HG02970 (cell line): ENCODE data around the gene BACH2.

Experiments used
- ATAC-seq: cut with Tn5 transposase; IDR thresholded peaks from one replicate; pipeline ENCODE4 v1.9.1; 2021; ENCODE audit warnings: mild to moderate bottlenecking, moderate library complexity, moderate number of reproducible peaks; ENCODE audit not compliant: unreplicated experiment, low FRiP score

BACH2 gene

DNA sequence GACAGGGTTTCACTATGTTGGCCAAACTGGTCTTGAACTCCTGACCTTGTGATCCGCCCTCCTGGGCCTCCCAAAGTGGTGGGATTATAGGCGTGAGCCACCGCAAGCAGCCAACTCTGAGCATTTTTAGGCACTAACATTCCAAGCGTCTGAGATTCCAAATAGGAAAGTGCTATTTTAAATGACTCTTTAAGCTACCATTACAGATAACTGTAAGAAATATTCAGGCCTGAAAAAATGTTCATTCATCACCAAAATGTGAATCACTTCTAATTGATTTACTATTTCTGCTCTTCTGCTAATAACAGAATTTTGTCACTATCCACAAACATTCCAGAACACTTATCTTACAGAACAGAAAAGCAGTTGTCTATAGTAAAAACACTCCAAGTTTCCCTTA, 106.5 kb downstream of the BACH2 start:
- ATAC-seq = no peak

DNA sequence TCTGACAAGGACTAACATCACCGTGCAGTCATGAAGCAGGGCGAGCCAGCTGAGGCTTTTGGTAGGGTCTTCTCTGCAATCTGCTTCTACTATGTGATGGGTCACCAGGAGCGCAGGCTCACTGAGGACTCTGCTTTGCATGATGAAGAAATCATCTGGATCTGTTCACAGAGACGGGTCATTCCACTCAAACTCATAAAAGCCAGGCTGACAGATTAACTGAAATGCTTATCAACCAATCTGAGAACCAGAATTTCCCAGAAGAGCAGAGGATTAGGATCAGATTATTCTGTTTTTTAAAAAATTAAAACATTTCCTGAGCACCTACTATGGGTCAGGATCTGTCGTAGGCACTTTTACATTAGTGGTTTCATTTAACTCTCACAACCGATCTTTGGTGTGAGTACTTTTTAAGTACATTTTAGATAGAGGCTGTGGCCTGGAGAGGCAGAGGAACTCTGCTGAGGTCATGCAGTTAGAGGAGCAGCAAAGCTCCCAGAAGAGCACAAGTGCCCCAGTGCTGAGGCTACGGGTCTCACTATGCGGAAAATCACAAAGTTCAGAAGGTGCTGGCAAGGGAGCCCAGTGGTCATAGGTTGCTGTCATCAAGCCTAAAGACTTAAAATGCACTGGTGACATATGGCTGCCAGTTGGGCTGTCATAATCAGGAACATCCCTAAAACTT, 109.1 kb downstream of the BACH2 start:
- no peak for ATAC-seq

DNA sequence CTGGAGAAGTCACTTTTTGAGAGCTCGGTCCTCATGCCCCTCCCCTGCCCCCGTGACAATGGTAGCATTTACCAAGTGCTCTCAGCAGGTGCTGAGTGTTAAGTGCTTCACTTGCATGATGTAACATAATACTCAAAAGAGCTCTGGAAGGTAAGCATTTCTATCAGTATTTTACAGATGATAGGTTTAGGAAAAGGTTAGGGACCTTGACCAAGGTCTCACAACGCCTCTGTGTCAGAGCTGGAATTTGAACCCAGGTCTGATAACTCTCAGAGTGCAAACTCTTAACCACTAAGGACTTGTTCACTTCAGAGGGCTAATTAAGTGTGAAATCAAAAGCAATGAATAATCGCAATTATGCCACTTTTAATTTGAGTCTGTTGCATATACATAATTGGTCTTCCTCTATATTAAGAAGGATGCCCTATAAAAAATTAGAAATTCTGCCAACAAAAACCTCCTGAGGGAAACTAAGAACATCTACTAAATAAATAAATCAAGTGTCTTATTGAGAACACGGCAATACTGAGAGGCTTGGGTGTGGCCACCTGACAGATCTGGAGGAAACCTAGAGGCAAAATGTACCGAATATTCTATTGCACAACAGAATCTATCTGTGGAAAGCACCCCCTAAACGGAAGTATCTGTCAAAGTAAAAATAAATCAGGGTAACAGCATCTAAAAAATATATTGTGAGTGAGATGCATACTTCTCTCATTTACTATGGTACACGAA, 109.8 kb downstream of the BACH2 start:
- ATAC-seq = no peak

DNA sequence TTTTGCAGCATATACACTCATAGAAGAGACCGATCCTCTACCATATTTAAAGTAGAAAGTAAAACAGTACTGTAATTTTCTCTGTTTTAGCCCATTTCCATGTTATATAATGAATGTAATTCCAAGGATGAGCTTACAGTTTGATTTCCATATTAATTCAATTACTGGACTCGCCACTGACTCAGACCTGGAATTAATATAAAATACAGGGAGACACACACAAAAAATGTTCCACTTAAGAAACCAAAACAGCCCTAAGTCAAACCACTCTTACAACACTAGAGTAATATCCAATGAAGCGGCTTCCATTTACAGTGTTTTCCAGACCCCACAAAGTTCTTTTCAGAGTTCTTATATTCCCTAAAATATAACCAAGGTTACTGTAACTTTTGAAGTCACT, 110.6 kb downstream of the BACH2 start:
- no peak for ATAC-seq

DNA sequence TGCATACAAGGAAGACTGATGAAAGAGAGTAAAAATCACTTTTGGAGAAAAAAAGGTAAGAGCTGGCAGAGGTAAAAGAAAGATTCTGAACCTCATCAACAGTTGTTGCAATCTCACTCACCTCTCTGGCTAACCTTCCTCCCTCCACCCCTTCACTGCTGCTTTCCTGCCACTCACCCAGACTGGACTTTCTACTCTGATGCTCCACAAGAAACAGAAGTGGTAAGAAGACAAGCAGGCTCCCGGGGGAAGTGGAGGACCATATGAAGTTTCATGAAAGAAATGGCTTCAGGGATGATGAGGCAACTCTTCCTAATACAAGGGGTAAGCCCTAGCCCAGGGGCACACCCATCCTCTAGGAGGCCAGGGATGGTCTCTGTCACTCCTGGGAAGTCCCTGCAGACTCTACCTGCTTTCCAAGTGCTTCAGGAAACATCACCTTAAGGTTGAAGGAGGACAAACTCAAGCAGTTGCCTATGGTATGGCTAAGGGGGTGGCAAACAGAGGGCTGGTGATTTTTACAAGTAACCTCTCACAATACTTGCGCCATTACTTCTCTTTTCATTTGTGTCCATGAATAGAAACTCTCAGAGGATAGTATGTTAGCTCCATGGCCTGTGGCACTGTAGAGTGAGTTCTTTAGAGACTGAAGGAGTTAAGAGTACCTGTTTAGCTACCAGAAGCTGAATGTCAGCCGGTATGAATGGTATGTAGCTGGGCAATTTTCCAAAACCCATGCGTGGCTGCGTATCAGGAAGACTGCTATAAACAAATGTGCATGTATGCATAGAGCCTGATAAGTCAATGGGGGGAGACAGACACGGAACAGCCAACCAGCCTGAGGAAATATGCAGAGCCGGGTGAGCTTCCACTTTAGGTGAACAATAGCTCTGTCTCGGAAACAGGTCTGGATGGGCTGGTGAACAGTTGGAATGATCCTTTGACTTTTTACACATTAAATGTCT, 112.0 kb downstream of the BACH2 start:
- ATAC-seq = no peak

DNA sequence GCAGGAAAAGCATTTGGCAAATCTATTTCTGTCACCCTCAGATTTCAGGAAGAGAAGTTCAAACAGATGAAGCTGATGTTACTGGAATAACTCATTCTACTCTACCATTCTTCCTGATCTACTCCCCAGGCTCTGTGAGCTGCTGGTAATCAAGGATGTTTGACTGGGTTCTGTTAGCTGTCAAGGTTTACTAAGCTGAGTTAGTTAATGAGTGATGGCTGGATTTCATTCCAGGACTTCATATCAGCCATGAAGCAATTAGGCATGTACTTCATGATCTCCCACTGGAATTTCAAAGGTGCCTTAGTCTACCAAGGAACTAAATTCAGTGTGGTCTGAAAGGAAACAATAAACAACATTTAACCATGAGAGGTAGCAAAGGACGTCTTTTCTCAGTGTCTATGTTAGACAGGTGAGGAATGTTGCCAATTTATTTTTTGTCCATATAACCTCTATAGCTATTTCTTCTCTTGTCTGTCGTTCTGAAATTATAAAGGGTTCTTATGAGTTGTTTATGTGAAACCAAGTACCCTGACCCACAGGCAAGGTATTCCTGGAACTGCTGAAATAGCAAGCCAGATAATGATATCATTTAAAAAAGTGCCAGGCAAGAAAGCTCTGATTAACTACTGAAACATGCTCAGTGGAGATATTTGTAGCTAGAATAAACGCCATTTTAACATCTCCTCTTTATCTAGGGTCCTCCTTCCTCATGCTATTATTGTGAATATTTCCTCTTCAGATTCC, 112.9 kb downstream of the BACH2 start:
- ATAC-seq = no peak

DNA sequence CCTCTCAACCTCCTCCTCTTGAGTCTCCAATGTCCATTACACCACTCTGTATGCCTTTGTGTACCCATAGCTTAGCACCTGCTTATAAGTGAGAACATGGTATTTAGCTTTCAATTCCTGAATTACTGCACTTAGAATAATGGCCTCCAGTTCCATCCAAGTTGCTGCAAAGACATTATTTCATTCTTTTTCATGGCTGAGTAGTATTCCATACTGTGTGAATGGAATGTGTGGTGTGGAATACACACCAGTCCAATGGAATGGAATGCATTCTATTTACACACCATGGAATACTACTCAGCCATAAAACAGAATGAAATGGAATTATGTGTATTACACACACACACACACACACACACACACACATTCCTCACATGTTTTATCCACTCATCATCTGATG, 116.1 kb downstream of the BACH2 start:
- ATAC-seq = no peak

DNA sequence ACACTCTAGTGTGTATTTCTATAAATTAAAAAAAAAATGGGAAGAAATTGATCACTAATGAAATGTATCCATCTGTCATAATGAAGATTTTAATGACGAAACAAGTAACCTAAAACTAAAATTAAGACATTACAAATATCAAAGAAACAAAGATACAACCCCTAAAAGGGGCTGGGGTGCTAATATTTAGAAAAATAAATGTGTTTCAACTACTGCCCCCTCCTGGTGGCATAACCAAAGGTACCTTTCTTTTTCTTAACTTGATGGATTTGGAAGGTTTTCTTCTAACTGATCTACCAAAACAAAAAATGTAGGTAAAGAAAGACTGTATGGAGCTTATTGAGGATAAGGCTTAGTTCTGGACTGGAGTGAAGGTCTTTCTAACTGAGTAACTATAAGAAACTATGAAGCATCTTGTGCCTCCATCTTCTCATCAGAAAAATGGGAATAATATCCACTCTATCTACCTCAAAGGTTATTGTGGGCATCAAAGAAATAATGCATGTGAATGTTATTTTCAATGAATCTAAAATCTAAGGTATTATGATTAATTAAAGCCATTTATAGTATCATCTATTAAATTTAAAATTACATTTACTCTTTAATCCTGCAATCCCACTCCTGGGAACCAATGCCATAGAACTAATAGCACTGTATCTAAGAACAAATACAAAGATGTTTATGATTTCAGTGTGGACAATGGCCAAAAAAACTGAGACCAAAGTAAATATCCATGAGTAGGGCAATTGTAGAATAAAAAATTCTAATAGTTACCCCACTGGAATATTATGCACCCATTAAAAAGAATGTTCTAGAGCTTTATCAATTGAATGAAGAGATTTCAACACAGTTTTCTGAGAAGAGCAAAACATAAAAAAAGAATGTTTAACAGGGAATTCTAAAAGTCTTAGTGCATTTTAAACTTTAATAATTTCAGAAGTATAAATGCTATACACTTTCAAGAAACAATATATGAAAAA, 117.2 kb downstream of the BACH2 start:
- ATAC-seq = no peak

DNA sequence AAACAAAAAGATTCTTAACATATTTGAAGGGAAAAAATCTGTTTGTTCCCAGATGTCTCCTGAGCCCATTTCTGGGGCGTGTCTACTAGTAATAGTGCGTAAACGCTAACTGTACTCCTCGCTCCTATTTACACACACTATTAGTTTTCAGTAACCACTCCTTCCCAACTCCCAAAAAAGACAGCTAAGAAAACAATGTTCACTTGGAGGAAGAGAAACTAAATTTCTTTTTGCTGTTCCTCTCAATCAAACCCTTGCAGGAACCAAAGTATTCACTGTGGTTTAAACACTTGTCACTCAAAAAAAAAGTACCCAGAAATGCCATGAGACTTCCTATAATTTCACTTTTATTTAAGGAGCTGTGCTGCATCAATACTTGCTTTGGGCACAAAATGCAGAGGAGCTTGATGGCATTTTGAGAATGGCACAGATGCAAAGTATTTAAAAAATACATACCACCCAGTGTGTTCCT, 118.2 kb downstream of the BACH2 start:
- no peak for ATAC-seq

DNA sequence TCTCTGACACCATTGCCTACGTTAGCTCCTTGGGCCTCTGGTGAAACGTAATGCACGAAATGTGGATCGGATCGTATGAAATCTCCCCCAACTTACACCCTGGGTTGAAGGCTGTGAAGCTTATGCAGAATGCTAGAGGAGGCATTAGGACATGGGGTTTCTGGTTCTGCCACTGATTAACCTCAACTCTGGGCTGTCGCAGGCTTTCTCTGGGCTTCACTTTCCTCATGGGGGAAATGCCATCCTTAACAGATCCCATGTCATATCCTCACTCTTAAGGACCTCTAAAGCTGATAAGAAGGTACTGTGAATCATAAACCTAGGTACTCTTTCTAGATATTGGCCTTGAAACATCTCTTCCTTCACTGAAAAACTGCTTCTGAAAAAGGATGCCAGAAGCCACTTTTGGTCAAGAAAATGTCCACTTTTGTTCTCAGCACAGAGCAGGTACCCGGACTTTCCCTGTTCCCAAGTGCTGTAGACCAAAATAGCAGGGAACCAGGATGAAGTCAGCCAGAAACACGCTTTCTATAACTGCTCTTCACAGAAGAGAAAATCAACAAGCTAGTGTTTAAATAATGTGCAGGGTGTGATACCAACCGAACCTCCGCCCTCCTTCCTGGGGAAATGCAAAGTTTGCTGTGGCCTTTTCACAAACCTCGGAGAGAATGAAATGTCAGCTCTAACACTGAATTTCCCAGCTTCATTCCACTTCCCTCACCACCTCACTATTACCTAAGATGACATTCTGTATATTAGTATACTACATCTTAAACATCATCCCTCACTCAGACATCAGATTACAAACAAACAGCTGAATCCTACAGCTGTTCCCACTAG, 118.9 kb downstream of the BACH2 start:
- ATAC-seq = no peak

DNA sequence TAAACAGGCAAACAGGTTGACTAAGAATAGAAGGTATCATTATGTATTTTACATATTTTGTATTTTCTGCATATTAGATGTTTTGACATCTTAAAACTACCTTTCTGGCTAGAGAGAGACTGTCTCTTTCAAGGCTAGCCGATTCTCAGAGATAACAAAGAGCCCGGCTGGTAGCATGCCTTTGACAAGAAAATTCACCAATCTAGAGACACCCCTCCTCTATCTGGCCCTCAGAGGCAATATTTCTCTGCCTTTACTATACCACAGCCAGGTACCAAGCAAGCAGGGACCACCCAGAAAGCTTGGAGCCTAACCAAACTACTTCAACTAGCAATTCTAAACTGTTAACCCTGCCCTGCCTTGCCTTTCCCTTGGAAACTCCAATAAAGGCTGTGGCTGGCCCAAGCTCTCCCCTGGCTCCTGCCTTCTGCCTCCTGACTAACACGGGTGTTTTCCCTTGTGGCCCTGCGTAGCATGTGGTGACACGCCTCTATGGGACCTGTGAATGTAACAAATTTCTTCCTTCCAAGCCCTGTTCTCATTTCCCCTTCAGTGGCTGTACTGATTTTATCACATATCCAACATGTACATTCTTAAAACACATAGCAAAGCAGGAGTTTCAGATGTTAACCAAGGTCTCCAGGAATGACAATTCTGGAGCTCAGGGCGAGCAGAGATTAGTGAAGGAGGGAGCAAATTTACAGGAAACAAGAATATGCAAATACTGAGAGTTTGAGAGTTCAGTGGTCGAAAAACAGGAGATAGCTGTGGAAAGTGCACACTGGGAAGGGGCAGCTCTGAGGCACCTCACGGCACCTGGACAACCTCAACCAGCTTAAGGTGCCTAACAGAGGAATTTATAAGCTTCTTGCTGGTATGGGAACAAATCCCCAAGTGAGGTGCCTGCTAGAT, 120.8 kb downstream of the BACH2 start:
- ATAC-seq = no peak

DNA sequence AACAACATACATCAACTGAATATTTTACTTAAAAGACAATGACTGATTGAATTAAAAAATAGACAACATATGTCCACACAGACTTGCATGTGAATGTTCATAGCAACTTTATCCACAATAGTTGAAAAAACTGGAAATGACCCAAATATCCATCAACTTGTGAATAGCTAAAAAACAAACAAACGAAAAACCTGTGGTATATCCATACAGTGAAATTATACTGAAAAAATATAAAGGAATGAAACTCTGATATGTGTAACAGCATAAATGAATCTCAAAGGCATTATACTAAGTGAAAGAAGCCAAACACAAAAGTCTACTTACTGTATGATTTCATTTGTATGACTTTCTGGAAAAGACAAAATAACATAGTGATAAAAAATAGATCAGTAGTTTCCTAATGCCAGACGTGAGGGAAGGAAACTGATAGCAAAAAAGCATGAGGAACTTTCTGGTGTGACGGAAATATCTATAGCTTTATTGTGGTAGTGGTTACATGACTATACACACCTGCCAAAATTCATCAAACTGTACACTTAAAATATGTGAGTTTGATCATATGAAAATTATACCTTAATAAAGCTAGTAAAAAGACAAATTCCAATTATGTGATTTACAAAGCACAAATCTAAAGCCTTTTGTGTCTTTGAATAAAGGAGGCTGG, 123.2 kb downstream of the BACH2 start:
- ATAC-seq = no peak

DNA sequence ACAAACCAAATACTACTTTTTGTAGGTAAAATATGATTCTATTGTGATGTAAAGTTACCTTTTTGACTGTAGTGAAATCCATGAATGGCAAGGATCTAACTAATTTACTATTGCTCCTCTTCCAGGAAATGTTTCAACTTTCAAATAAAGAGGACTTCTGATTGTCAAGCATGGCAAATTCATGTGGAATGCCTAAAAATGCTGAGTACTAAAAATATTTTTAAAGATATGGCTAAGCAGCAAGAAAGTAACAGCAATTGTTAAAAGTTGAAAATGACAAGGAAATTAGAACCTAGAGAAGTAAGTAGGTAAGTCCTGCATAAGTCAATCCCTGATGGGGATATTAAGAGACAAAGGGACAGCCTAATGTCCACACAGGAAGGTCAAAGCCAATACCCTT, 126.0 kb downstream of the BACH2 start:
- no peak for ATAC-seq

DNA sequence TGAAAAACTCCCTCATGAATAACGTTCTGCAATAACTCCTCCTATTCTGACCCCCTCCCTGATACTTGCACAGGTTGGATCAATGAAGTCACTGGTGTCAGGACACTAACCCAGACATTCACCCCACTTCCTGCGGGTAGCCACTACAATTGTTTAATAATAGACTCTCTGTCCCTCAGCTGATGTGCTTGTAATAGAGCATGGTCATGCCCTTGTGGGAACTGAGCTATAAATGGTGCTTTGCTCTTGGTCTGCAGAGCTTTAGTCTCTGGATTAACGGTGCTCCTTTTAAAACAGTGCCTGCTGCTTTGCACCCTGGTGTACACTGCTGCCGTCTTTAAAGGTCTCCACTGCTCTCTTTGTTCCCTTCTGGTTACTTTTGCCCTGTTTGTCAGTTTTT, 127.3 kb downstream of the BACH2 start:
- no peak for ATAC-seq

DNA sequence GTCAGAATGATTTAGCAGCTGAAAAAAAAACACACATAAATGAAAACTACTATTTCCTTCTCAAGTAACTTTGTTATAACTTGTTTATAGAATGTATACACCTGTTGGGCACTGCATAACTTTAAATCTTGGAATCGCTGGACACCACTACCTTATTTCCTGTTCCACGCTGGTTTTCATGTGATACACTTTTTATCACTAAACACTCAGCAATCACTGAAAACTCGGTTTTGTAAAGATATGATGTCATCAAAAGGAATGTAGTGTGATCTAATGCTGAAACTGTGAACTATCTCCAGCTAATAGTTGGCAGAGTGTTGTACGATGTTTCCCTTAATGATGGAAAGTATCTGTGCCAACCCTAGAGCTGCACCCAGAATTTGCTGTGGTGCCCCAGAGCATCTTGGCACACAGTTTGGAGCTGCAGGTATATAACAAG, 127.9 kb downstream of the BACH2 start:
- no peak for ATAC-seq

DNA sequence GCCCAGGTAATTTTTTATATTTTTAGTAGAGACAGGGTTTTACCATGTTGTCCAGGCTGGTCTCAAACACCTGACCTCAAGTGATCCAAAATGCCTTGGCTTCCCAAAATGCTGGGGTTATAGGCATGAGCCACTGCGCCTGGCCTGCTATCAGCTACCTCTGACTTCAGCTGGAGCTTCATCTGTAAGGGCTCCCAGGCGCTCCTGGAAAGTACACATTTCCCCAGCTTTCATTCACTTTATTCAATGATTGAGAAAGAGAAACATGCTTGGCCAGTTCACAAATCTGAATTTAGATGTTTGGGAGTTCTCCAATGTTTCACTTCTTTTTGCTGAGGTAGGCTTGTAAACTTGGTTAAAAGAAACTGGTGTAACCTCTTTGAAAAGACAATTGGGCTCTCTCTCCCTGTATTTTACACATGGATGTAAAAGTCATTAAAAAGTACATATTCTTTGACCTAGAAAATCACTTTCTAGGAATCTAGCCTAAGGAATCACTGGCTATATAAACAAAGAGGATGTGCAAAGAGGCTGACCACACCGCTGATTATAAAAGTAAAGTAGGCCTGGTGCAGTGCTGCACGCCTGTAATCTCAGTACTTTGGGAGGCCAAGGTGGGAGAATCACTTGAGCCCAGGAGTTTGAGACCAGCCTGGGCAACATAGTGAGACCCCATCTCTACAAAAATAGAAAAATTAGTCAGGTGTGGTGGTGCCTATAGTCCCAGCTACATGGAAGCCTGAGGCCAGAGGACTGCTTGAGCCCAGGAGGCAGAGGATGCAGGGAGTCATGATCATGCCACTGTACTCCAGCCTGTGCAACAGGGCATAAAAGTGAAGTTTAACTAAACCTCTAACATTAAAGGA, 128.9 kb downstream of the BACH2 start:
- ATAC-seq = no peak
